ENCODE data around the gene CEP78.

Gene CEP78

GRCh38 chr9:78288214-78288892 lies 52.5 kb downstream of the CEP78 start:
- no peak for DNase-seq

GRCh38 chr9:78289474-78289873 lies 53.6 kb downstream of the CEP78 start:
- no peak for DNase-seq

- DNase-seq: no peak
Observed at GRCh38 chr9:78291240-78291925, 55.5 kb downstream of the CEP78 start.

GRCh38 chr9:78292026-78292425 lies 56.2 kb downstream of the CEP78 start:
- no peak for DNase-seq

GRCh38 chr9:78292716-78293497 lies 57.0 kb downstream of the CEP78 start:
- no peak for DNase-seq

GRCh38 chr9:78294290-78295176 lies 58.7 kb downstream of the CEP78 start:
- no peak for DNase-seq

GRCh38 chr9:78295177-78295575 lies 59.3 kb downstream of the CEP78 start:
- DNase-seq: no peak

GRCh38 chr9:78295731-78296130 lies 59.9 kb downstream of the CEP78 start:
- no peak for DNase-seq

- DNase-seq: no peak
Observed at GRCh38 chr9:78296201-78296892, 60.5 kb downstream of the CEP78 start.

- peak; percentile 68 for DNase-seq
Observed at GRCh38 chr9:78296893-78297671, 61.2 kb downstream of the CEP78 start, which contains the start of gene PSAT1. Gene PSAT1, plus strand, starts transcription at chr9:78297125. Its CDS starts 86 bp downstream, at chr9:78297211.

GRCh38 chr9:78297672-78297961 lies 61.7 kb downstream of the CEP78 start:
- no peak for DNase-seq

GRCh38 chr9:78298046-78298765 lies 62.3 kb downstream of the CEP78 start:
- DNase-seq: no peak

GRCh38 chr9:78300209-78300608 lies 64.3 kb downstream of the CEP78 start:
- DNase-seq: no peak

GRCh38 chr9:78301466-78301865 lies 65.6 kb downstream of the CEP78 start:
- DNase-seq: no peak

- DNase-seq: no peak
Observed at GRCh38 chr9:78303377-78304062, 67.6 kb downstream of the CEP78 start.

- no peak for DNase-seq
Observed at GRCh38 chr9:78304357-78304756, 68.5 kb downstream of the CEP78 start.

- DNase-seq: no peak
Observed at GRCh38 chr9:78306222-78307076, 70.6 kb downstream of the CEP78 start.

GRCh38 chr9:78307360-78307759 lies 71.5 kb downstream of the CEP78 start:
- DNase-seq: no peak

- no peak for DNase-seq
Observed at GRCh38 chr9:78309066-78309465, 73.2 kb downstream of the CEP78 start.

All from SHP77 treated with DMSO at 0.1 percent for 48 hours (cell line).